OCI-LY7 (cell line): ENCODE results near the gene CSE1L. TPM values are rescaled to one million over a fixed set of nuclear protein-coding genes. Genes with fewer than 3 reads are reported as not detected.

Source experiments
- BruUV-seq: library from RNA; stranded (reverse); fragments of 400-500 nt; replicated peaks from 2 replicates; lab custom pipeline; 2021; lab: Mats Ljungman, UMichigan
- CTCF ChIA-PET: fragments of 300-600 bp; sonication (Branson Sonifier 250); formaldehyde crosslinking; loops from one replicate; lab custom pipeline; 2022; ENCODE audit warnings: antibody characterized with exemption; ENCODE audit not compliant: unreplicated experiment; lab: Charles Lee
- POLR2A ChIA-PET: fragments of 300-600 bp; sonication (Branson Sonifier 250); formaldehyde crosslinking; loops from one replicate; lab custom pipeline; 2022; ENCODE audit warnings: antibody characterized with exemption; lab: Charles Lee
- DNase-seq: peaks from one replicate; pipeline ENCODE4 v3.0.0-alpha.2; 2015; ENCODE audit warnings: low spot score
- H2AFZ ChIP-seq: fragments of 200-600 bp; sonication (generic), shearing (Covaris generic); 2 replicates; pipeline ENCODE4 v1.6.1; 2014; ENCODE audit warnings: mild to moderate bottlenecking, antibody characterized with exemption, low read length, moderate library complexity
- H3K27ac ChIP-seq: fragments of 200-600 bp; sonication (generic); 2 replicates; pipeline ENCODE4 v1.5.1; 2014; ENCODE audit warnings: mixed run types, low read depth, mild to moderate bottlenecking, moderate library complexity, low read length, inconsistent platforms; ENCODE audit not compliant: poor library complexity, severe bottlenecking
- H3K36me3 ChIP-seq: fragments of 200-600 bp; sonication (generic); 2 replicates; pipeline ENCODE4 v1.6.1; 2014; ENCODE audit warnings: mild to moderate bottlenecking, antibody characterized with exemption, low read length, moderate library complexity, mixed read lengths; ENCODE audit not compliant: insufficient read depth
- H3K4me1 ChIP-seq: fragments of 200-600 bp; sonication (generic); 2 replicates; pipeline ENCODE4 v1.5.1; 2014; ENCODE audit warnings: mild to moderate bottlenecking, low read length; ENCODE audit not compliant: insufficient read depth, poor library complexity, severe bottlenecking
- H3K4me2 ChIP-seq: fragments of 200-600 bp; sonication (generic); 2 replicates; pipeline ENCODE4 v1.6.1; 2014; ENCODE audit warnings: mild to moderate bottlenecking, low read length
- H3K4me3 ChIP-seq: fragments of 200-600 bp; sonication (generic); 2 replicates; pipeline ENCODE4 v1.5.1; 2014; ENCODE audit warnings: mild to moderate bottlenecking, low read depth, low read length; ENCODE audit not compliant: poor library complexity, severe bottlenecking
- H3K79me2 ChIP-seq: fragments of 200-600 bp; sonication (generic); 2 replicates; pipeline ENCODE4 v1.6.1; 2016; ENCODE audit warnings: low read depth, mild to moderate bottlenecking, low read length, moderate library complexity, mixed read lengths; ENCODE audit not compliant: insufficient read depth
- H3K9me2 ChIP-seq: fragments of 200-600 bp; sonication (generic); 2 replicates; pipeline ENCODE4 v1.6.1; 2016; ENCODE audit warnings: mild to moderate bottlenecking, low read length, mixed read lengths; ENCODE audit not compliant: insufficient read depth
- H3K9me3 ChIP-seq: fragments of 200-600 bp; sonication (generic); 2 replicates; pipeline ENCODE4 v1.6.1; 2014; ENCODE audit warnings: mild to moderate bottlenecking, mixed run types, low read length, mixed read lengths
- H4K20me1 ChIP-seq: fragments of 200-600 bp; sonication (generic); 2 replicates; pipeline ENCODE4 v1.6.1; 2014; ENCODE audit warnings: mild to moderate bottlenecking, antibody characterized with exemption, low read length, moderate library complexity, mixed read lengths; ENCODE audit not compliant: insufficient read depth
- CTCF ChIP-seq: fragments of 200-600 bp; sonication (generic); conservative IDR thresholded peaks from 2 replicates; pipeline ENCODE4 v1.5.1; 2014; ENCODE audit warnings: mild to moderate bottlenecking, antibody characterized with exemption, low read length, moderate library complexity, mixed read lengths
- EZH2phosphoT487 ChIP-seq: fragments of 200-600 bp; sonication (generic); IDR thresholded peaks from 2 replicates; pipeline ENCODE4 v1.6.1; 2018; ENCODE audit warnings: low read depth, borderline replicate concordance, mild to moderate bottlenecking, mixed run types, antibody characterized with exemption, low read length, moderate library complexity, mixed read lengths
- intact Hi-C: fragments of 100-400 bp; cut with micrococcal nuclease; formaldehyde crosslinking; loops from one replicate; pipeline ENCODE4 v1.10.0; 2022; ENCODE audit not compliant: unreplicated experiment
- small RNA-seq: library from RNA; depleted of rRNA; stranded (forward); fragments of <200 nt; gene quantifications from one replicate; pipeline ENCODE3, GENCODE V24; 2014
- total RNA-seq, 2 experiments: library from RNA; depleted of rRNA in 1 of 2; stranded (reverse); fragments of >200 nt in 1 of 2; shearing (Covaris generic) in 1 of 2; gene quantifications; 2 replicates each; pipeline ENCODE4 v1.2.3, GENCODE V29; 2014 to 2022

Gene CSE1L
- total RNA-seq, 2 experiments from 2014 or later, result 104 to 145 TPM

GRCh38 chr20:49140834-49141233, 94.7 kb downstream of the CSE1L start:
- no peak overlapping the region for H3K27ac ChIP-seq
- DNase-seq, result no peak

More at GRCh38 chr20:49140834-49141233, 94.7 kb downstream of the CSE1L start:
- TF ChIP-seq EZH2phosphoT487, result no peak
- no peak for TF ChIP-seq CTCF
- H3K9me2 ChIP-seq, result no peaks in the 10 kb centered on the region
- H3K79me2 ChIP-seq, result 0 out of 2 replicates have a peak, but pooled peaks cover 2% of the 10 kb centered on the region
- no peak overlapping the region for H3K4me2 ChIP-seq
- H3K4me3 ChIP-seq, result no peak overlapping the region
- no peaks in the 10 kb centered on the region for H3K4me1 ChIP-seq
- intact Hi-C loops, result no loop called here
- ChIA-PET CTCF (no interaction called here), POLR2A (interaction anchor here (0.7 kb wide), 1 partner anchor 1460 kb away, joined by 3 read pairs; no protein-coding TSS in a partner anchor)
- H3K36me3 ChIP-seq, result peaks cover 62% of the 10 kb centered on the region
- no peaks in the 10 kb centered on the region for H4K20me1 ChIP-seq
- BruUV-seq, result no TSS peak
- no peak overlapping the region for H2AFZ ChIP-seq
- H3K9me3 ChIP-seq, result no peaks in the 10 kb centered on the region

Small RNAs within 50 kb of the gene (small RNA-seq; reads per million reads assigned to genes)
- not detected for gene SNAP23P1

Other genes starting within 250 kb of the CSE1L start
- gene PREX1, start 218.3 kb upstream of the CSE1L start, total RNA-seq (2014; rRNA removed; shearing (Covaris generic)), result 20.2 and 25.3 TPM in 2 replicates
- 20.7 and 24.7 TPM in 2 replicates for gene PREX1, start 218.3 kb upstream of the CSE1L start, total RNA-seq (2022)
- gene ARFGEF2, start 124.6 kb upstream of the CSE1L start, total RNA-seq (2014; rRNA removed; shearing (Covaris generic)), result 18.4 and 23.4 TPM in 2 replicates
- 40.3 and 42.1 TPM in 2 replicates for gene ARFGEF2, start 124.6 kb upstream of the CSE1L start, total RNA-seq (2022)
- gene STAU1, start 142.0 kb downstream of the CSE1L start, total RNA-seq (2014; rRNA removed; shearing (Covaris generic)), result 36.8 and 40.7 TPM in 2 replicates
- 66.8 and 70.2 TPM in 2 replicates for gene STAU1, start 142.0 kb downstream of the CSE1L start, total RNA-seq (2022)
- 48.2 and 53.9 TPM in 2 replicates for gene DDX27, start 173.1 kb downstream of the CSE1L start, total RNA-seq (2014; rRNA removed; shearing (Covaris generic))
- 54.3 and 57.0 TPM in 2 replicates for gene DDX27, start 173.1 kb downstream of the CSE1L start, total RNA-seq (2022)
- gene ZNFX1, start 231.7 kb downstream of the CSE1L start, total RNA-seq (2014; rRNA removed; shearing (Covaris generic)), result 14.9 and 15.1 TPM in 2 replicates
- gene ZNFX1, start 231.7 kb downstream of the CSE1L start, total RNA-seq (2022), result 17.1 and 17.6 TPM in 2 replicates